Stomach (tissue), 9 donors: Measurements from ENCODE around the gene ICAM3. TPM values are rescaled to one million over a fixed set of nuclear protein-coding genes. Genes with fewer than 3 reads are reported as not detected.

Experiments used
- DNase-seq, 2 donors: peaks; one replicate each; pipeline versions ENCODE4 v3.0.0 to v3.0.0-alpha.2; 2013 to 2019
- H3K27ac ChIP-seq, 5 donors: fragments of 200-600 bp in 4 of 5; sonication (generic) in 4 of 5; one replicate each; pipeline ENCODE4 v1.5.1; 2013 to 2019; ENCODE audit warnings: mild to moderate bottlenecking in 1 of 5, moderate library complexity in 1 of 5
- H3K27me3 ChIP-seq, 3 donors: fragments of 200-600 bp; sonication (generic); one replicate each; pipeline ENCODE4 v1.5.1; 2017 to 2019; ENCODE audit warnings: mixed run types in 1 of 3
- H3K36me3 ChIP-seq, 4 donors: fragments of 200-600 bp; sonication (generic); 1 replicate in 3 of 4; 2 replicates in 1 of 4; pipeline ENCODE4 v1.5.1; 2016 to 2019
- H3K4me1 ChIP-seq, 4 donors: fragments of 200-600 bp; sonication (generic); one replicate each; pipeline ENCODE4 v1.5.1; 2016 to 2019
- H3K4me3 ChIP-seq, 4 donors: fragments of 200-600 bp; sonication (generic) in 3 of 4; one replicate each; pipeline ENCODE4 v1.5.1; 2016 to 2019; ENCODE audit warnings: mild to moderate bottlenecking in 1 of 4
- H3K9me3 ChIP-seq, 4 donors: fragments of 200-600 bp; sonication (generic); one replicate each; pipeline ENCODE4 v1.5.1; 2016 to 2019
- EP300 ChIP-seq: sonication (generic); formaldehyde crosslinking; IDR thresholded peaks from one replicate; pipeline ENCODE4 v1.6.1; 2017; ENCODE audit warnings: antibody characterized with exemption
- POLR2A ChIP-seq, 4 donors: fragments of 450-650 bp; IDR thresholded peaks; one replicate each; pipeline ENCODE4 v1.6.1; 2016; ENCODE audit warnings: antibody characterized with exemption in 4 of 4, control low read depth in 2 of 4, mild to moderate bottlenecking in 1 of 4, moderate library complexity in 1 of 4
- POLR2AphosphoS5 ChIP-seq, 3 donors: sonication (generic); formaldehyde crosslinking; IDR thresholded peaks; one replicate each; pipeline ENCODE4 v1.6.1; 2016; ENCODE audit warnings: antibody characterized with exemption in 3 of 3
- WGBS, 5 donors: extraction: QIAGEN DNeasy Blood & Tissue Kit in 3 of 5; methylation state at CpG; one replicate each; pipeline versions ENCODE4 v1.1.5 to v1.1.7; 2013 to 2018; 5-methylcytosine and 5-hydroxymethylcytosine counted together
- intact Hi-C: fragments of 100-400 bp; cut with DNase I; formaldehyde crosslinking; loops from one replicate; pipeline ENCODE4 v1.15.1; 2023; ENCODE audit warnings: low total_unique reads
- polyA plus RNA-seq, 3 donors: library from polyadenylated mRNA; stranded (reverse); fragments of 200-250 nt; gene quantifications; one replicate each; pipeline ENCODE4 v1.2.3, GENCODE V29; 2013
- total RNA-seq, 5 donors: library from RNA; depleted of rRNA; stranded (reverse); fragments of >200 nt; gene quantifications; one replicate each; pipeline versions ENCODE4 v1.1.0 to v1.2.3, GENCODE V29; 2014 to 2016
- TF ChIP-seq, protein P1 (sequence below), 7 experiments: fragments of 450-650 bp in 4 of 7; fragments of 200-600 bp in 3 of 7; sonication (generic) in 3 of 7; IDR thresholded peaks; one replicate each; pipeline ENCODE4 v1.5.1; 2016 to 2019; ENCODE audit warnings: antibody characterized with exemption in 7 of 7, control low read depth in 2 of 7, mild to moderate bottlenecking in 1 of 7
- donor health status: healthy with polysubstance abuse.
- donor health status: Bipolar disorder and iron deficiency.
- donor health status: healthy.

The ICAM3 gene
- total and polyA plus RNA-seq, 8 donors = 3.5 to 17.1 (median 8.5) TPM; not detected in 1

DNA sequence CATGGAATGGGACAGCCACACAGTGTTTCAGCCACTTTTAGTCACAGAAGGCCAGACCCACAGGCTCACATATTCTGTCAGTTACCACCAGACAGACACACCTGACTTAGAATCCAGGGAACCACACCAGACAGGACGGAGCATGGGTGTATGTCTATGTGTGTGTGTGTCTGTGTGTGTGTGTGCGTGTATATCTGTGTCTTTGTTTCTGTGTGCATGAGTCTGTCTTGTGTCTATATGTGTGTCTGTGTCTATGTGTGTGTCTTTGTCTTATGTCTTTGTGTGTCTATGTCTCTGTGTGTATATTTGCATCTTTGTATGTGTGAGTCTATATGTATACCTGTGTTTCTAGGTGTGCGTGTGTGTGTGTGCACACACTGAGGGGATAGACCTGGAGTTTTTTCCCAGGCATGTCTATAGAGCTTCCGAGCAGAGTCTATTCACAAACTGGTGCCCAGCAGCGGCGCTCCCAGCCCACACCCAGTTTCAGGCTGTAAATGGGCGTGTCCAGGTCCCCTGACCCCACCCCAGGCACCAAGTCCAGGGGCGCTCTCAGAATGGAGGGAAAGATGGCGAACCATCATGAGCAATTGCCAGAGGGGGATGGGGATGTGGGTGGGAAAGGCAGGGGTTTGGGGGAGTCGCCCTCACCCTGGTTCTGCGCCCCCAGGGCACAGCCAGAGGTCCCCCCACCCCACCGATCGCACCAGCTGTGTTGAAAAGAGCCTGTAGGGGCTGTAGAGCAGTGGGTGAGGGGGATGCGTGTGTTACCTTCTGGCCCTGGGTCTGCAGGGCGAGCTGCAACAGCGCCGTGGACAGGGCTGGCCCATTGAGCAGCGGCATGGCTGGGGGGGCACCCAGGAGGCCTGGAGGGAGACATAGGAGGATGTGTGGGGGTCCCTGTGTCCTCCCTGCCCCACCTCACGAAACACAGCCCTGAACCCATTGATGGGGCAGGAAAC is 17.3 kb downstream of the ICAM3 start:
- peaks cover 85 to 100% (median 100%) of the 10 kb centered on the region in 4 donors for H3K36me3 ChIP-seq
- no peaks in the 10 kb centered on the region for H3K4me1 ChIP-seq
- no peak for TF ChIP-seq POLR2AphosphoS5 (IDR thresholded peaks at IDR 0.05)
- TF ChIP-seq EP300 = no peak
- TF ChIP-seq, protein P1, sequence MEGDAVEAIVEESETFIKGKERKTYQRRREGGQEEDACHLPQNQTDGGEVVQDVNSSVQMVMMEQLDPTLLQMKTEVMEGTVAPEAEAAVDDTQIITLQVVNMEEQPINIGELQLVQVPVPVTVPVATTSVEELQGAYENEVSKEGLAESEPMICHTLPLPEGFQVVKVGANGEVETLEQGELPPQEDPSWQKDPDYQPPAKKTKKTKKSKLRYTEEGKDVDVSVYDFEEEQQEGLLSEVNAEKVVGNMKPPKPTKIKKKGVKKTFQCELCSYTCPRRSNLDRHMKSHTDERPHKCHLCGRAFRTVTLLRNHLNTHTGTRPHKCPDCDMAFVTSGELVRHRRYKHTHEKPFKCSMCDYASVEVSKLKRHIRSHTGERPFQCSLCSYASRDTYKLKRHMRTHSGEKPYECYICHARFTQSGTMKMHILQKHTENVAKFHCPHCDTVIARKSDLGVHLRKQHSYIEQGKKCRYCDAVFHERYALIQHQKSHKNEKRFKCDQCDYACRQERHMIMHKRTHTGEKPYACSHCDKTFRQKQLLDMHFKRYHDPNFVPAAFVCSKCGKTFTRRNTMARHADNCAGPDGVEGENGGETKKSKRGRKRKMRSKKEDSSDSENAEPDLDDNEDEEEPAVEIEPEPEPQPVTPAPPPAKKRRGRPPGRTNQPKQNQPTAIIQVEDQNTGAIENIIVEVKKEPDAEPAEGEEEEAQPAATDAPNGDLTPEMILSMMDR (IDR thresholded peaks at IDR 0.05) = no peak
- TF ChIP-seq POLR2A (IDR thresholded peaks at IDR 0.05) = no peak
- no peaks in the 10 kb centered on the region for H3K27me3 ChIP-seq
- H3K9me3 ChIP-seq = no peaks in the 10 kb centered on the region
- no peak overlapping the region for H3K27ac ChIP-seq
- no peak overlapping the region for H3K4me3 ChIP-seq
- WGBS, 5 donors = 88 to 94% (median 91%) methylated on average over 16 to 19 of the region's 19 CpGs
- peak in 1 of 2 donors; percentile 56 for DNase-seq
- intact Hi-C loops = loop anchor here (10.0 kb wide), 1 partner anchor 53 kb away; no protein-coding TSS in a partner anchor

DNA sequence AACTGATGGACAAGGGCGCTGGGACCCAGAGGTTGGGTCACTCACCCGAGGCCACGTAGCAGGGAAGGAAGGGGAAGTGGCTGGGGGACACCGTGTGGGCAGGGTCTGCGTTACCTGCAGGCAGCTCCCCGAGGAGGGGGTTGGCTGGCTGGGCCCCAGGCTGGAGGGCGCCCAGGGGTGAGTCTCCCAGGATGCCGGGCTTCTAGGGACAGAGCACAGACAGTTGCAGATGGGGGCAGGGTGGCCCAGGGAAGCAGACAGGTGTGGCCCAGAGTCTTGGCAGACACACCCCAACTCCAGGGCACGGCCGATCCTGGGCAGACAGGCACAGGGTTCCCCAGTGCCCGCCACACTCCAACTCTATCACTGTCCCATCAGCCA is 18.0 kb downstream of the ICAM3 start:
- Histone ChIP-seq H3K36me3 (peaks cover 79 to 100% (median 99%) of the 10 kb centered on the region in 4 donors), H3K9me3 (no peaks in the 10 kb centered on the region), H3K27ac (no peak overlapping the region), H3K4me3 (no peak overlapping the region), H3K27me3 (no peaks in the 10 kb centered on the region), H3K4me1 (peaks cover 0 to 2% (median 1%) of the 10 kb centered on the region in 4 donors)
- TF ChIP-seq, protein P1 (IDR thresholded peaks at IDR 0.05) = no peak
- TF ChIP-seq POLR2A (IDR thresholded peaks at IDR 0.05) = no peak
- TF ChIP-seq EP300 = no peak
- no peak for TF ChIP-seq POLR2AphosphoS5 (IDR thresholded peaks at IDR 0.05)
- DNase-seq = no peak
- WGBS, 5 donors = 78 to 85% (median 83%) methylated on average over 3 to 11 of the region's 11 CpGs
- intact Hi-C loops = loop anchor here (10.0 kb wide), 1 partner anchor 53 kb away; no protein-coding TSS in a partner anchor

DNA sequence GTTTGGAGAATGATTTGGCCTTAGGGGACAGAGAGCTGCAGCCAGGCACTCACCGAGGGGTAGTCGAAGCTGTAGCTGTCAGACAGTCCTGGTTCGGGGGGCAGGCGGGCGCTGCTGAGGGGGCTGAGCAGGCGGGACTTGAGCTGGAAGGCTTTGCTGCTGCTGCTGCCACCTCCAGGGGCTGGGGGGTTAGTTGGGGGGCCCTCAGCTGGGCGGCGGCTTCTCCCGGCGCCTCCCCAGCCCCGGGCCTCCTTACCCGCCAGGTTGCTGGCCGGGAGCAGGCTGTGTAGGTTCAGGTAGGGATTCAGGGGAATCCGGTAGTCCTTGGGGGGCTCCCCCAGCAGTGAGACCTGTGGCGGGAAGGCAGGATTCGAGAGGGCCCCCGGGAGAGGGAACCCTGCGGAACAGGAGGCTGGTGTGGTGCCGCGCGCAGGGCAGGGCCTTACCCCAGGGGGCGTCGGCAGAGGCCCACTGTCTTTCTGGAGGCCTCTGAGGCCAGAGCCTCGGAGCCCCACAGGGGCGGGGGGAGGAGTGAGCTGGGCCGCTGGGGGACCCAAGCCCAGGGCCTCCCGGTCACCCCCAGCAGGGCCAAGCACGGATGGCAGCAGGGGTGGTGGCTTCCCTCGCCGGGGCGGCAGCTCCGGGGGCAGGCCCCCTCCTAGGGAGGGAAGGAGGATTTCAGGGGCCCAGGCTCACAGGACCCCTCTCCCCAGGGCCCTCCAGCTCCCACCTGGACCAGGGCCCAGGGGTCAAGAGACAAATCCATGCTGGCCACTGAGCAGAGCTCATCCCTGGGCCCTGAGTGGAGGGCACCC is 18.6 kb downstream of the ICAM3 start:
- 91 to 98% (median 93%) methylated on average over 20 to 32 of the region's 32 CpGs for WGBS, 5 donors
- Histone ChIP-seq H3K27ac (no peak overlapping the region), H3K9me3 (no peaks in the 10 kb centered on the region), H3K4me1 (peaks cover 5 to 8% (median 7%) of the 10 kb centered on the region in 4 donors), H3K27me3 (no peaks in the 10 kb centered on the region), H3K36me3 (peaks cover 73 to 95% (median 93%) of the 10 kb centered on the region in 4 donors), H3K4me3 (no peak overlapping the region)
- TF ChIP-seq EP300 = no peak
- TF ChIP-seq, protein P1 (IDR thresholded peaks at IDR 0.05) = no peak
- TF ChIP-seq POLR2A (IDR thresholded peaks at IDR 0.05) = no peak
- TF ChIP-seq POLR2AphosphoS5 (IDR thresholded peaks at IDR 0.05) = no peak
- no peak for DNase-seq
- intact Hi-C loops = loop anchor here (10.0 kb wide), 1 partner anchor 54 kb away; no protein-coding TSS in a partner anchor
